Coronary artery (tissue), 2 donors: ENCODE results near the gene NAV1.
"Not testable (repeated sequence)": the region's sequence is repeated elsewhere in the genome, so short reads cannot be mapped to it uniquely, and the experiment has no call there.

Experiments used
- DNase-seq: peaks from one replicate; pipeline ENCODE4 v3.0.0-alpha.2; 2017; ENCODE audit warnings: low spot score
- H3K27ac ChIP-seq, 2 donors: fragments of 200-600 bp; sonication (generic); one replicate each; pipeline ENCODE4 v1.5.1; 2016 to 2019
- H3K4me3 ChIP-seq: fragments of 200-600 bp; sonication (generic); 2 replicates; pipeline ENCODE4 v1.5.1; 2016; ENCODE audit warnings: mild to moderate bottlenecking, moderate library complexity
- CTCF ChIP-seq: fragments of 200-600 bp; sonication (generic); IDR thresholded peaks from one replicate; pipeline ENCODE4 v1.5.1; 2019; ENCODE audit warnings: antibody characterized with exemption

Gene NAV1

GRCh38 chr1:201540846-201541735, 2.2 kb downstream of the NAV1 start:
- peak overlapping the region; percentile 44 to 89 for H3K27ac ChIP-seq
- TF ChIP-seq CTCF: no peak
- H3K4me3 ChIP-seq: no peak overlapping the region
- DNase-seq: no peak

GRCh38 chr1:201542309-201543035, 3.5 kb downstream of the NAV1 start:
- Histone ChIP-seq H3K27ac (peak overlapping the region in 1 of 2 donors; percentile 76), H3K4me3 (no peak overlapping the region)
- TF ChIP-seq CTCF: no peak
- DNase-seq: no peak

GRCh38 chr1:201543871-201544642, 5.1 kb downstream of the NAV1 start:
- no peak for DNase-seq
- TF ChIP-seq CTCF: no peak
- H3K27ac ChIP-seq: peak overlapping the region in 1 of 2 donors; percentile 16

GRCh38 chr1:201544710-201545109, 5.8 kb downstream of the NAV1 start:
- Histone ChIP-seq H3K27ac (no peak overlapping the region), H3K4me3 (no peak overlapping the region)
- DNase-seq: no peak
- TF ChIP-seq CTCF: no peak

More at GRCh38 chr1:201543871-201544642, 5.1 kb downstream of the NAV1 start:
- no peak overlapping the region for H3K4me3 ChIP-seq

GRCh38 chr1:201545851-201546492, 7.0 kb downstream of the NAV1 start:
- no peak for TF ChIP-seq CTCF
- no peak overlapping the region for H3K27ac ChIP-seq
- no peak for DNase-seq
- H3K4me3 ChIP-seq: no peak overlapping the region

- not testable (repeated sequence) for H3K27ac ChIP-seq, DNase-seq, H3K4me3 ChIP-seq
Observed at GRCh38 chr1:201549522-201549921, 10.6 kb downstream of the NAV1 start.

GRCh38 chr1:201551096-201551495, 12.2 kb downstream of the NAV1 start:
- Histone ChIP-seq H3K4me3 (no peak overlapping the region), H3K27ac (no peak overlapping the region)
- DNase-seq: no peak
- no peak for TF ChIP-seq CTCF
